Cerebellar cortex (tissue), 1 donor: Measurements from ENCODE around the gene WNT5B.
"Not testable (repeated sequence)": the region's sequence is repeated elsewhere in the genome, so short reads cannot be mapped to it uniquely, and the experiment has no call there.

Experiments
- DNase-seq: peaks from one replicate; pipeline ENCODE4 v3.0.0-alpha.2; 2015; ENCODE audit warnings: low spot score

Gene WNT5B

DNA sequence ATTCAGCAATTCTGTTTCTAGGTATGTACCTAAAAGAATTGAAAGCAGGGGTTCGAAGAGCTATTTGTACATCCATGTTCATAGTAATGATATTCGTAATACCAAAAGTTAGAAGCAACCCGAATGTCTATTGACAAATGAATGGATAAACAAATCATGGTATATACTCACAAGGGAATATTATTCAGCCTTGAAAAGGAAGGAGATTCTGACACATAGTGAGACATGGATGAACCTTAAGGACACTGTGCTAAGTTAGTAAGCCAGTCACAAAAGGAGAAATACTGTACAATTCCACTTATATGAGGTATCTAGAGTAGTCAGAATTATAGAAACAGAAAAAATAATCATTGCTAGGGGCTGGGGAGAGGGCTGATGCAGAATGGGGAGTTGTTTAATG lies 30.3 kb upstream of the WNT5B start:
- DNase-seq: no peak

DNA sequence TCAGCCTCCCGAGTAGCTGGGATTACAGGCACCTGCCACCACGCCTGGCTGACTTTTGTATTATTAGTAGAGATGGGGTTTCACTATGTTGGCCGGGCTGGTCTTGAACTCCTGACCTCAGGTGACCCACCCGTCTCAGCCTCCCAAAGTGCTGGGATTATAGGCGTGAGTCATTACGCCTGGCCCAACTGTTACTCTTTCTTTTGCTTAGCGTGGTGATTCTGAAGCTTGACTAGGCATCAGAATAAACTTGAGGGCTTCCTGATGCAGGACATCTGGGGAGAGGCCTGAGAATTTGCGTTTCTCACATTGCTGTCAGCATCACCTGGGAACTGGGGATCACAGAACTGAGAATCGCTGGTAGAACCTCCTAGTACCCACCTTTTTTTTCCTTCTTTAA lies 26.3 kb upstream of the WNT5B start:
- DNase-seq: not testable (repeated sequence)

DNA sequence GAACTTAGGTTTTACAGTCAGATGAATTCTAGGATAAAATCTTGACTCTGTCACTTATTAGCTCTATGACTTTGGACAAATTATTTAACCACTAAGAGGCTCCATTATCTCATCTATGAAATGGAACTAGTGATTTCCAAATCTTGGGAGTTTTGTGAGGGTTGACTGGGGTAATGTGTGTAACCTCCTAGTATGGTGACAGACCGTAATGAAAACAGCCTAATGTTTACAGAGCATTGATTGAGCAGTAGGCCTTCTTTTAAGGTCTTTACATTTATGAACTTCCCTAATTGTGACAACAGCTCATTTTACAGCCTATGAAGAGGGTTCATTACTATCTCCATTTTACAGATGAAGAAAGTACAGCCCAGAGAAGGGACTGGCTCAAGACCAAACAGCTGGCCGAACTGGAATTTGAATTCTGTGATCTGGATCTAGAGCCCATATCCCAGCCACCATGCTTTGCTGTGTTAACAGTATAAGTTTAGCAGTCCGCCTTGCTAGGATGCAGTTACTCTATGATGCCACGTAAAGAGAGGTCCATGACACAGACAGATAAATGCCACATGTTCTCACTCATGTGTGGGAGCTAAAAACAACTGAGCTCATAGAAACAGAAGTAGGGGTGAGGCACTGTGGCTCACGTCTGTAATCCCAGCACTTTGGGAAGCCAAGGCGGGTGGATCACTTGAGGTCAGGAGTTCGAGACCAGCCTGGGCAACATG lies 25.6 kb upstream of the WNT5B start:
- no peak for DNase-seq

DNA sequence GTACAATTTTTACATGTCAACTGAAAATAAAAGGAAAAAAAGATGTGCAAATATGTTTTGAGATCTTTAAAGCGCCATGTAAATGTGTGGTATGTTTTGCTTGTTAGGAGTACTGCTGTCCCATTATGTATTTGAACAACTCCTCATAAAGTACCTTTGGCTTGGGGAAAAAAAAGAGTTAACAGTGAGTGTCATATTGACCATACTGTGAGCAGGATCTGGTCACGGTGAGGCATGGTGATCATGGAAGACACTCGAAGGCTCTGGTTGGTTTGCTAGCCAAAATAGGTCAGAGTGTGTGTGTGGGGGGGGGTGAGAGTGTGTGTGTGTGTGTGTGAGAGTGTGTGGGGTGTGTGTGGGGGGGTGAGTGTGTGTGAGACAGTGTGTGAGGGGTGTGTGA lies 24.6 kb upstream of the WNT5B start:
- no peak for DNase-seq

DNA sequence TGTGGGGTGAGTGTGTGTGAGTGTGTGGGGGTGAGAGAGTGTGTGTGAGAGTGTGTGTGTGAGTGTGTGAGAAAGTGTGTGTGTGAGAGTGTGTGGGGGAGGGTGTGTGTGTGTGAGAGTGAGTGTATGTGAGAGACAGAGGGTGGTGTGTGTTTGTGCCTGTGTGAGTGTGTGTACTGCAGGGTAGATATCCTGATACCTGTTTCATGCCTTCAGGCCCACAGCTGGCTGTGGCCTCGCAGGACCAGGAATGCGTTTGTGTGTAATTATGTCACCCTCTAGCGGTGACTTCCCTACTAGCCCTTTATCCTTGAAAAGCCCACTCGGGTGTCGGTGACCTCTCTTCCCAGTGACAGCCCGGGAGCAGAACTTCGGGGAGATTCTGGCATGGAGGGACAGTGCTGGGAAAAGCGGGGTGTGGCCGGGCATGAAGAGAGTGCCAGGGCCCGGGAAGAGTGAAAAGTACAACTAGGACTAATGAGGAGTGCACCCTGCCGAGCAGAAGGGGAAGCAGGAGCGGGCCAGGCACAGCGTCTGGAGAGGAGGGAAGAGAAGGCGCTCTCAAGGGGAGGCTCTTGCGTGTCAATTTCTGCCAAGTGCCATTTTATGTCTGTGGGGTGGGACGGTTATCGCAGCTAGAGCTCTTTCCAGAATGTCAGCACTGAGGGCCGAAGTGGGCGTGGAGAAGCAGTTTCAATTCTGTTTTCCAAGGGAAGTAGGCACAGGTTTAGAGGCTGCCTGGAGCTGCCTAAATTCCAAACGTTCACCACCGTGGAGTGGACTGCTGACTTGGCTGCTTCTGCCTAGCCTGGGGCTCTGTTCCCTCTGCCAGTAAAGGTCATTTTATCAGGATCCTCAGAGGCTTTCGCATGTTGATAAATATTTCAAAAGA lies 23.7 kb upstream of the WNT5B start:
- DNase-seq: peak; percentile 81

DNA sequence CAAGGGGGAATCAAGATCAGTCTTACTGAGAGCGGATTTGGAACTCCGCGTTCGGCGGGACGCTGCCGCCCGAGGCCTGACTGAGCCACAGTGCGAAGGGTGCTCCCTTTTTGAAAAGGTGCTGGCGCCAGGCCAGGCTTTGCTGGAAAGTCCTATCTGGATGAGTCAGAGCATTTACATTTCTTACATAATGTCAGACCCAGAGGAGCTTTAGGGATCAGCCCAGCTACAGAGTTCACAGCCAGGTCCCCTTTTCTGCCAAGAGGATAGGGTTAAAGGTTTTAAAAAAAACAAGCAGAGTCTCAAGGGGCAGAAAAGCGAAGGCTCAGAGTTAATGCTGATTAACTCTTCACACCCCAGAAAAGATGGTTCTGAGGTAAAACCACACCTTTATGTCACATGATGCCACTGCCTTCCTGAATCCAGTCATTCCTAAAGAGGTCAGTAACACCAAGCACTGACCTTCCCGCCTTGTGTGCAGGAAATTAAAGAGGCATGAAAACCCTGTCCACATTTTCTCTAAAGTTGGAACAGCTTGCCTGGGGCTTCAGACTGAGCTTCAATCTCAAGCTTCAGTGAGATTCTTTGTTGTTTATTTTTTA lies 22.9 kb upstream of the WNT5B start:
- DNase-seq: peak; percentile 55

DNA sequence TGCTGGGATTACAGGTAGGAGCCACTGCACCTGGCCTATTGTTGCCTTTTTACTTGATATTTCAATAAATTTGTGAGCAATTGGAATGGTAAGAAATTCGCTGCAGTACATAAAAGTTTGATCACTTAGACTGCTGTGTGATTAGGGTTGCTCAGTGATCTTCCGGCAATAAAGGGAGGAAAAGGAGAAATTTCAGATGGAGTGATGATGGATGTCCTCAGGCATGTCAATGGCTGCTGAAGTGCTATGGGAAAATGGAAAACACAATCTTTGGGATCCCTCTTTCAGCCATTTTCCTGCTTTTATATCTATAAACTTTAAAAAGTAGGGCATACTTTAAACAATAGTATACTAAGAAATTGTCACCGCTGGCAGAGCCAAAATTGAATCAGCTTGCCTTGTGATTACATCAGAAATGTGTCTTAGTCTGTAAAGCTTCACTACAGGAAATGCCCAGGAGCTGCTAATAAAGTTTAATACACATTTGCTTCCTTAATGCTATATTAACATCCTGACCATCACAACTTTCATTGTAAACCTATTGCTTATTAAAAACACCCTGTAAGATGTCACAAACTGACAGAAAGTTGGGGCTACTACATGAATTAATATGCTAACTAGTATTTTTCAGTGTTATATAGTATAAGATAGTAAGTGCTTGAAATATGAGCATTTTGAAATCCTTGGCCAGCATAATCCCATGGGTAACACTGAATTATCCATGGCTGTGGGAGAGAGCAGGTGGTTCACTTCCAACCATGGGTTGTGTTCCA lies 20.9 kb upstream of the WNT5B start:
- no peak for DNase-seq

DNA sequence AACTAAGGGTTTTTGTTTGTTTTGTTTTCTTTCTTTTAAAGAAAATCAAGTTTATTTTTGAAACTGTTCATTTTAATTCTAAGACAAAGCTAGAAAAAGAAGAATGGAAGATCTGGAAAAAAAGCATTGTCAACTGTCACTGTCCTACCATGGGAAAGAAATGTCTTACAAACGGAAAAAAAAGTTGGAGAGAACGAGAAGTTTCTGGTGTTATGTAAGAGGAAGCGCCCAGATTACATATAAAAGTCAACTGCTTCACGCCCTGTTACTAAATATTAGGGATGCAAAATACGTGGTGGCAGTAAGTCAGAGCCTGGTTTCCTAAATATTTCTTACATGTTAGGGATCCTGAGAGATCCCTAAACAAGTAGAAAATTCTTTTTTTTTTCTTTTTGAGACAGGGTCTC lies 20.3 kb upstream of the WNT5B start:
- no peak for DNase-seq

DNA sequence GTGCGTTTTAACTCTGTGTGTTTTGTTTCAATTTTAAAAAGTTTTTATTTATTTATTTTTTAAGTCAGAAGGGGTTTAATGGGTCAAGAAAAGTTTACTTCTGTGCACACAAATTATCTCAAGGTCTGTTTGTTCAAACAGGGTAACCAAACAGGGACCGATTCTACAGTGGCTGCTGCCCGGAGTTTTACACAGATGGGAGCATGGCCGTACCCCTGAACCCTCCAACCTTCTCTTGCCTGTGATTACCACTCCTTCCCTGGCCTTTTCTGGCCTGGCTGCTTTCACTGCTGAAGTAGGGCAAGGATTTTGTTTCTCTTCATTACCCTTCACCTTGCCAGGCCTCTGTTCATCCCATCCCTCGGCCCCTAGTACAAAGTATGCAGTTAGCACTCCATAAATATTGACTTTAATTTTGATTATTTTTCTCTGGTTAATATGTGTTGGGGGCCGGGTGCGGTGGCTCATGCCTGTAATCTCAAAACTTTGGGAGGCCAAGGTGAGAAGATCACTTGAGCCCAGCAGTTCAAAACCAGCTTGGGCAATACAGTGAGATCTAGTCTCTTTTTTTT lies 18.9 kb upstream of the WNT5B start:
- no peak for DNase-seq

DNA sequence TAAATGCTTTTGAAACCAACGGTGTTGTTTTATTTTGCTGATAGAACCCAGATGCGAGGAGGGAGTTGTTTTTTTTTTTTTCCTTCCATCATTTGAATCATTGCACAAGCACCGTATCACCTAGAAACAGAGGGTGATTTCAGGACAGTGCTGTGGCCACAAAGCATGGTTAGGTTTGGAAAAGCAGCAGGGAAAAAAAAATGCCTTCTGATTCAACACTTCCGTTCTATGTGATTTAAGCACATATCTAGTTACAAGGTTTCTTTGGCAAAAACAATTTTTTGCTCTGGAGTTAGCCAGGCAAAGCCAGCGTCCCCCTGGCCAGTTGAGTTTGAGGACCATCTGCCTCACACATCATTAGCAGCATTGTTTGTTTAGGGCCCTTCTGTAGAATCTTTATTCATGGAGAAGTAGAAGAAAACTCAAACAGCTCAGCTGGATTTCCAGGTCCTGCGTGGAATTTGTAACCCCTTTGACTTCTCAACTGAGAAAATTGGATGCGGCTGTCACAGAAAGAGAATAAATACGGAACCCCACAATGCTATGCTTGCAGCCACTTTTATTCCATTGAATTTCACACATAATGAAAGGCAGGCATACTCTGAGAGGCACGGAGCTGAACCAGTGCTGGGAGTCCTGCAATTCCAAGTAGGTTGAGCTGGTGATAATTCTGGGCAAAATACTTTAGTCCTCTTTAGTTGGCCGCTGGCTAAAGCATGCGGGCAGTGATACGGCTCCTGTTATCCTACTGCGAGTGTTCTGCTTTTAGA lies 17.0 kb upstream of the WNT5B start:
- DNase-seq: no peak

DNA sequence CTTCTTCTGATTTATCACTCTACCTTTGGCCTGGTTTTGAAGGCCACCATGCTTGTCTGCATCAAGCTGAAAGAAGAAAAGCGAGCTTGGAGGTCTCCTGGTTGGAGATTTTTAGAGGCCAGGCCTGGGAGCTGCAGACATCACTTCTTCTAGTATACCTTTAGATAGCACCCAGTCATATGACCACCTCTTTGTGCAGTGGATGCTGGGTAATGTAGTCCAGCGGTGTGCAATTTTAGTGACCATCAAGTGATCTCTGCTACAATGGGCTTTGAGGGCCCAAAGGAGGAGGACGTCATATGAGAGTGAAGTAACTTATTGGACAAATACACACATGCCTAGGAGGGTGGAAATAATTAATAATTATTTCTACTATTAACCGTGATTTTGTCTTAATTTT lies 15.2 kb upstream of the WNT5B start:
- DNase-seq: no peak

DNA sequence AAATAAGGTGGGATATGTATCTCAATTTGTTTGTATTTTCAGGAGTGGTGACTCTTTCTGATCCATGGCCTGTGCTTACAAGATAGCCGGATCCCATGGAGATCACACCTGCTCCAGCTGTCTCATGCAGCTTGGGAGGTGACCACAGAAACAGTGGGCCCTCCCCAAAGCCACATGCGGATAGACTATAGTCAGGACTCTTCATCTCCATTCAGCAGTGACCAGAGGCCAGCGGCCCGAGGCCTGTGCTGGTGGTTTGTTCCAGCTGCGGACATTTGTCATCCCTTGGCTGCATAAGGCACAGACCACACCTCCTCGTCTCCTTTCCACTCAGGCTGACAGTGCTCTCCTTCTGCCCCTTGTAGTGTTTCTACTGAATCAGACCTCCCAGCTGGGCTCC lies 14.7 kb upstream of the WNT5B start:
- no peak for DNase-seq

DNA sequence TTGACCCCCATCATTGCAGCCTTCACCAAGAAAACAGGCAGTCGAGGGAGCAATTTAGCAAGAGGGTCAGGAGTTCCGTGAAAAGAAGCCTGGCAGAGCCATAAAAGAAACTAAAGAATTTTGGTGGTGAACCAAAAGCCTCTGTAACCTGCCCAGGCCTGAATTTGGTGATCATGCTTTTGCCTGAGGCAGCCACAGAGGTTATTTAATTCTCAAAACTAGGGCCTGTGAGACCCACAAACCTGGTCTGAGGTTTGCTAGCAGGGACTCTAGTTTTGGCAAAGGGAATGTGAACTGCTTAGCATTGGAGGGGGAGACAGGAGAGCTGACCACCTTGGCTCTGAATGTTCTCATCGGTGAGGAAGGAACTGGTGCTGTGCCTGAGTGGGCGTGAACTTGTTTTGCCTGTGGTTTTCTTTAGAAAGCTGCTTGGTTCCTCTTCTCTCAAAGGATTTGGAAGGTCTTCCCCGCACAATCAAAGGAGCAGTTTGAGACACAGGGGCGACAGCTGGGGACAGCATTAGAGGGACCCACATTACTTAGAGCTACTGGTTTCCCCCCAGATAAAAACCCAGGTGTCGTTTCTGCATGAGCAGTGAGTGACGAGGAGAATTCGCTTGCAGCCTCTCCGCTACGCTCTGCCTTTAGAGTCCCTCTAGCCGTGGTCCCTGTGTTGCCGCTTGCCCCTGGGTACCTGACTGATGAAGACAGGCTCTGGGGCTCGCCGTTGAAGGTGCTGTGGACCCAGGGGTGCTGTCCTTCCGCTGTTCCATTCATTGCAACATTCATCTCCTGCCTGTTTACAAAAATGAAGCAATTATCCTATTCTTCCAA lies 12.6 kb upstream of the WNT5B start:
- DNase-seq: no peak

DNA sequence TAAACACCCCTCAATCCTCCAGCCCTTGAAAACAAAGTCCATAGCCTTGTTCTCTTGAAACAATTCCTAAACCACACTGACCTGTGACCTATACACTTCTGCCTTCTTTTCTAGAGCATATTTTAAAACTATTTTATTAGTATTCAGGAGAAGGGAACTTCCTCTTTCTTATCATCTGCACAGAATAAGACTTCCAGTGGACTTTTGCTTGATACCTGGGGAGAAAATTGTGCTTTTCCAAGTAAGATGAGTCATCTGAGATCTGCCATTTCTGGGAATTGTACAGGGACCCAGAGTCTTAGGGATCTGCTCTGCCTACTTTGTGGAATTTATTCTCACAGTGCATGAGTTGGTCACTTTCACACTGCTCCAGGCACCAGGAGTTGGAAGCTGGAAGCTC lies 10.5 kb upstream of the WNT5B start:
- DNase-seq: no peak

DNA sequence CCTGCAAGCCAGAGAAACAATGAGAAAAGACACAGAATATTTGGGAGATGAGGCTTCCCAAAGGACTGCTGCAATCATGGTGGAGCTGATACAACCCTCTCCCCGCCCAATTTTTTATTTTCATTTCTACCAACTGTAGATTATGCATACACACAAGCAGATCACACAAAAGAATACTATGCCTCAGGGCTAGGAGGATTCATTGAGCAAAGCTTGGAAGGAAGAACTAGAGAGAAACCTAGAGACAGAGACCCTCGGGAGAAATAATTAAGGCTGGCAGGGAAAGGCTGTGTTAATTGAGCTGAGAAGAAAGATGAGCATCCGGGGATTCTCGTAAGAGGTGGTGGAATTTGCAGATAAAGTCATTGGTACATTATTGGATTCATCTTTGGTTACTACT lies 9.9 kb upstream of the WNT5B start:
- DNase-seq: no peak

DNA sequence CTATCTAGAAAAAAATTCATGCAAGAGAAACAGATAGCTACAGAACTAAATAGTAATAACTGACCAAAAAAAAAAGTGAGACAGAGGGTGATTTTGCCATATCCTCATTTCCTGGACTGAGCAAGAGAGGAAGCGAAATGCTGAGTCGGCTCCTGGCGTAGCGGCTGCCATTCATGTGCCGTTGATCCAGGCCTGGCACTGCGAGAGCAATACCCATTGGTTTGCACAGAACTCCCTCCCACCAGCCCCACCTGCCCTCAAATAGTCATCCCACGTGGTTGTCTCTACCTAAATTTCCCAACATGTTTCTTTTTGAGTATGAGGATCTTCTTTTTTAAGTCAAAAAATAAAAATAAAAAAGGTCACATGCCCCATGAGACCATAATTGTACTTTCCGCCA lies 9.4 kb upstream of the WNT5B start:
- DNase-seq: no peak

DNA sequence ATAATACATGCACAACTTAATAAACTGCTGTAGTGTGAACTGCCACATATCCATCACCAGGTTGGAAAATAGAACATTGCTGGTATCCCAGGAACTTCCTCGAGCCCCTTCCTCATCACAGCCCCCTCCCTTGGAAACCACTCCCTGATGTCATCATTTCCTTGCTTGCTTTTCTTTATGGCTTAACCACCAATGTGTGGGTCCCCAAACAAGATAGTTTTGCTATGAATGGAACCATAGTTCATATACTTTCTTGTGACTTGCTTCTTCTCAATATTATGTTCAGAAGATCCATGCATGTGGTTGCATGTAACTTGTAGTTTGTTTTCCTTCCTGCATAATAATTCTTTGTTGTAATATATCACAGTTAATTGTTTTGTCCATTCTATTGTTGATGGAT lies 8.9 kb upstream of the WNT5B start:
- DNase-seq: no peak

DNA sequence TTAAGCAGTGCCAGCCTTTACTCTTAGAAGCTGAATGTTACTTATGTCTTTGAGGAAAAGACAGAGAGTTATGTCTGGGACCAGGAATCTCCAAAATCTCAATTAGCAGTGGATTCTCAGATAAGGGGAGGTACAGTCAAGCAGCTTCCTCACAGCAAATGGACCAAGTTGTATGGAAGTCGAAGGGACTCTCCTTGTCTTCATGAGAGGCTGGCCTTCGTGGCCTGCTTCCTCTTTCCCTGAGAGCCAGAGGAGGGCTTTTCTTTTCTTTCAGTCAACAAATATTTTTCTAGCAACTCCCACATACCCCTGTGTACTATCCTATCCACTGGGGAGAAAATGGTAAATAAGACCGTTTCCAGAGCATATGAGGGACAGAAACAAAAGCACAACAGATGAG lies 6.6 kb upstream of the WNT5B start:
- no peak for DNase-seq

DNA sequence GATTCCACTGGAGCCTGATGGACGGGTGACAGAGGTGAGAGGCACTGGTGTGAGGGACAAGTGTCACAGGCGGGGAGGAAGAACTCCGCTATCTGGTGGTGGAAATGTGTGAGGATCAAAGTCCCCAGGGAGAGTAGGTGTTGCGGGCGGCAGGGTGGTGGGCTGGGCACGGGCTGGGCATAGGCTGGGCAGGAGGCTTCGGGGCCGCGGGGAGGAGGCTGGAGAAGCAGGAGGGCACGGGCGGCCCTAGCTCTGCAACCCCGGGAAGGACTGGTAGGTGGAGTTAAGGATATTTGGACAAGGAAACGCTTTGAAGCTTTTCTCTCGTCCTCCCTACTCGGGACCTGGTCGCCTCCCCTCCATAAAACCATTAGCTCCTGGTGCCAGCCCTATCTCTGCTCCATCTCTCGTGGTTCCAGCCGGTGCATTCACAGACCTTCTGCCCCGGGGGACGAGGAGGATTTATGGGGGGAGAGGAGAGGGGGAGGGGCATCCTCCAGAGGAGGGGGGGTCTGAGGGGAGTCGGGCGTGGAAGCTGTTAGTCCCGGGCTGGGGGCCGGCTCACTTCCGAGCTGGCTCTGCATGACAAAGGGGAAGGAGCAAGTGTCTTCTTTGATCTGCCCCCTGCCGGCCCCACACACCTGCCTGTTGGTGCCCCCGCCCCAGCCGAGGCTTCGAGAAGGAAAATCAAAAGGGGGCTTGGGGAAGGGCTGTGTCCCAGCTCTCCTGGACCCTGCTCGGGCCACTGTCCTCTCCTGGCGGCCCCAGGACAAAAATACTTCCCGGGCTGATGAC lies 504 bp downstream of the WNT5B start:
- DNase-seq: no peak
